Glomerular endothelial cell (primary cell): ENCODE results near the gene DMBX1. TPM values are rescaled to one million over a fixed set of nuclear protein-coding genes. Genes with fewer than 3 reads are reported as not detected.

ENCODE experiments used
- DNase-seq: peaks from one replicate; pipeline ENCODE4 v3.0.0-alpha.2; 2011; ENCODE audit warnings: low read depth, low spot score; ENCODE audit errors: extremely low read depth
- total RNA-seq: library from RNA; depleted of rRNA; stranded (reverse); fragments of >200 nt; gene quantifications from 2 replicates; pipeline ENCODE4 v1.2.3, GENCODE V29; 2015

The DMBX1 gene
- total RNA-seq, 1 donor from 2014 or later: not detected

DNA sequence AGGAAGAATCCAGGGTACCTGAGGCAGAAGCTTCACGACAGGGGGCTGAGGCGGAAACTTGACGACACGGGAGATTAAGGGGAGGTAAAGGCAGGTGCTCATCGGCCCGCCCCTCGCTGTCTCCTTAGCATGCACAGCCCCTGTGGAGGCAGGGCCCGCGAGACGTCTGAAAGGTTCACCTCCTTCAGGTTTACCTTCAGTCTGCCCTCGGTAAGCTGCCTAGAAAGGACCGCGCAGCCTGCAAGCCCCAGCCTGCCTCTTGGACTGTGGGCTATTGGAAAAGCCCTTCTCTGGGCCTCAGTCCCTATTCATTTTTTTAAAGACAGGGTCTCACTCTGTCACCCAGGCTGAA is 33.3 kb downstream of the DMBX1 start:
- DNase-seq: no peak

- DNase-seq: no peak
These were observed 34.1 kb downstream of the DMBX1 start for GRCh38 chr1:46523496-46524353.

- no peak for DNase-seq
These were observed 35.2 kb downstream of the DMBX1 start for GRCh38 chr1:46524843-46525242.

DNA sequence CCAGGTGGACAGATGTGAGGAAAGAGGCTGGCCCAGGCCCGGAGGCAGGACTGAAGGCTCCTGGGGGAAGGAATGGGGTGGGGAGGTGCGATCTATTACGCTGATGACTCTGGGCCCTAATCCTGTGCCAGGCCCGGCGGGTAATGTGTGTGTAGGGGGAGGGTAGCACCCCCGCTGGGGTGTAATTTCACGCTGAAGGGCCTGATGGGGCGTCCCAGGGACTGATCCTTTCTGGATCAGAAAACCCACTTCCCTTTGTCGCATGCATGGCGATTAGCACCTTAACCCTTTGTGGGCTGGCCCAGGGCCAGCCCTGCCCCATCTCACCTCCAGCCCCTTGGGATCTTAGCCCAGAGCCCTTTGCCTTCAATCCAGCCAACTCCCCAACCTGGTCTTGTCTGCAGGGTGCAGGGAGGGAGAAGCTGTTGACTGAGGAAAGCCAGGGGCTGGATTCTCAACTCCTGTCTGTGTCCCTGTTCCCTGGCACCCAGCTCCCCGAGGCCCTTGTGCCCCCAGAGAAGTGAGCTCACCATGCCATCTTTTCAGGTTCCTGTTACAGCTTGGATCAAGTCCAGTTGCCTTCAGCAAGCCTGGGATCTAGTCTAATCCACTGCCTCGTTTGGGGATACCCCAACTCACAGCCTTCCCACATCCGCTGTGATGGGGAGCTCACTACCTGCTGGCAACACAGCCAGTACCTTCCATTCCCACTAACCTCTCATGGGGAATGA is 35.8 kb downstream of the DMBX1 start:
- DNase-seq: no peak

DNA sequence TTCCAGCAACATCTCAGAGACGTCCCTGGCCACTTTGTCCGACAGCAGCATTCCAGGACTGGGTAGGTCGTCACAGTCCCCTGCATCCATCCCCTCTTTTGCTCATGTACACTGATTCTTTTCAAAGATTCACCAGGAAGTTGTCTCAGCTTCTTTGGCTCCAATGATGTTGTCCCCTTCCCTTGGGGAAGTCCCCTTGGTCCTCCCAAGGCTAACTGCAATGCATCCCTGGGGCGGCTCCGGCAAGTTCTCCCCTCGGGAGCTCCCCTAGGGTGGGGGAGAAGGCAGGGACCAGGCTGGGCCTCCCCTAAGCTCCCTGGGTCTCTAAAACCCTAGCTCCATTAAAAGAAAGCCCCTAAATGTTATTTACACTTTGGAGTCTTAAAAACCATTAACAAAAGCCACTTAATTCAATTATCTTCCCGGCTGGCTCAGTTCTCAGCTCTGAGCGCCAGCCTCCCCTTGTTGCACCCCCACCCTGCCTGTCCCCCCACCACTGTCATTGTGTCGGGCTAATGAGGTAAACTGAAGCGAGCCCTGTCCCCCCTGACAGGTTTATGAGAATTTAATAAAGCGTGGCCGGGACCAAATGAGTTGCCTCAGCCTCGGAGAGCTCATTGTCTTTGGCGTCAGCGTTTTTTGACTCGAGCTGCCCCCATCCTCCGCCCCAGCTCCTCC is 36.5 kb downstream of the DMBX1 start:
- no peak for DNase-seq

DNA sequence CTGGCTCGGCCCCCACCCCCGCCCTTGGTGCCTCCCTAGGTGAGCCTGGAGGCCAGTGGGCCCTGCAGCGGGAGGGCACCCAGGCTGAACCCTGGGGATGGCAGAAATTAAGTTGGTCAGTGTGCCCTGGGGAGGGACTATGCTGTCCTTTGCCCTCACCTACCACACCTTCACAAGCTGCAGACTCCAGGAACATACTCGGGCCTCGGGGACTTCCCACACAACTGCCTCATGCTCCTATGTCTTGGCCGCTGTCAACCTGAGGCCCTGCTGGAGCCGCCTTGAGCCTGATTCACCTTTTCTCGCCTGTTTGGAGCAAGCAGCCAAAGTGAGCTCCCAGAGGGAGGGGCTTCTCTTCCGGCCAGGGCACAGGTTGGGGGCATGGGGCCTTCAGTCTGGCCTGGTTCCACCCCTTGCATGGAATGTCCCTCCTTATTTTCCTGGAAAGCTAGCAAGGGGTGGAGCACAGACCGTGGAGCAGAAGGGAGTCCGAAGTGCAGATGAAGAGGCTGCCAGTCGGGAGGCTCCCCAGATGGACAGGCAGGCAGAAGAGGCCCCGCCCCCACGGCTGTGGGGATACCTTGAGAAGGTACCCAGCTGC is 37.2 kb downstream of the DMBX1 start:
- DNase-seq: no peak

DNA sequence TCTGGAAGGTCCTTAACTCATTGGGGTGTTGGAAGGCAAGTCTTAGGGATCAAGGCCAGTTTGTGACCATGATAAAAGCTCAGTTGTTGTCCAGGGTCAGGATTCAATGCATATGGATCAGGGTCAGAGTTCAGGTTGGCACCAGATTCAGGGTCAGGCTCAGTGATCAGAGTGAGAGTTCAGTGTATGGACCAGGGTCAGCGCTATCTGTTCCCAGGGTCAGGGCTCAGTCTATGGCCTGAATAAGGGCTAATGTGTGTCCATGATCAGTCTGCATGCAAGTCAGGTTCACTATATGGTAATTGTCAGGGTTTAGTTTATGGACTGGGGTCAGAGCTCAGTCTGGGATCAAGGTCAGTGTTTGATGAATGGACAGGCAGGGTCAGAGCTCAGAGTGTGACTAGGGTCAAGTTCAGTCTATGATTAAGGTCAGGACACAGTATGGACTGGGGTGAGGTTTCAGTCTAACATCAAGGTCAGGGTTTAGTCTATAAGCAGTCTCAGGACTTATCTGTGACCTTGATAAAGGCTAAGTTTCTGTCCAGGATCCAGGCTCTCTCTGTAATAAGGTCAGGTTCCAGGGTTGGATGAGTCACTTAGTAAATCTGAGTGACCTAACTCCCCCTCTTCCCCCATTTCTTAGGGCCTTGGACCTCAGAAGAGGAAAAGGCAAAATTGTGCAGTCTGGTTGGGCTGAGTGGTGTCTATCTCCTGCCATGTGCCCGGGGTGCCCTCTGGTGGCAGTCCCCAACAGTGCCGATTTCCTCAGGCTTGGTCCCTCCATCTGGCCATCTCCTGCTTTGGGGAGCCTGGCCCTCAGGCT is 38.0 kb downstream of the DMBX1 start:
- no peak for DNase-seq

GRCh38 chr1:46528297-46528955 is 38.8 kb downstream of the DMBX1 start:
- DNase-seq: no peak

DNA sequence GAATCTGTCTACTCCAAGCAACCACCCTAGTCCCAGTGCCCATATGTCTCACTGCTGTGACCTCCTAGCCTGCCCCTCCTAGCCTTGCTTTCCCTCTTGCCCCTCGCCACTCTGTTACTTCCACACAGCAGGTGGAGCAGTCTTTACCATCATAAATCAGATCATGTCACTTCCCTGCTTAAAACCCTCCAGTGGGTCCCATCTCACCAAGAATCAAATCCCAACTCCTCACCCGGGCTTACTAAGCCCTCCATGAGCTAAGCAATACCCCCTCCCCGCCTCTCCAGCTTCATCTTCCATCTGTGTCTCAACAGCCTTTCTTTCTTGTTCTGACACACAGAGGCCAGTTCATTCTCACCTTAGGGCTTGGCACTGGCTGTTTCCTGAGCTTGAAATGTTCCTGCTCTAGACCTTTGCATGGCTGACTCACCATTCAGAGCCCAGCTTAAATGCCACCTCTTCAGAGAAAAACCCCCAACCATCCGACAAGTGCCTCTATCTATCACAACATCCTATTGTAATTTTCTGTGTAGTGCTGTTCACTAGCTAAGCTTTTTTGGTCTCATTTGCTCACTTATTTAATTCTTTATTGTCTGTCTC is 39.5 kb downstream of the DMBX1 start:
- DNase-seq: no peak

GRCh38 chr1:46530311-46530710 is 40.7 kb downstream of the DMBX1 start:
- no peak for DNase-seq

- no peak for DNase-seq
These were observed 41.3 kb downstream of the DMBX1 start for GRCh38 chr1:46530791-46531409.

- no peak for DNase-seq
These were observed 42.5 kb downstream of the DMBX1 start for GRCh38 chr1:46532095-46532494.

DNA sequence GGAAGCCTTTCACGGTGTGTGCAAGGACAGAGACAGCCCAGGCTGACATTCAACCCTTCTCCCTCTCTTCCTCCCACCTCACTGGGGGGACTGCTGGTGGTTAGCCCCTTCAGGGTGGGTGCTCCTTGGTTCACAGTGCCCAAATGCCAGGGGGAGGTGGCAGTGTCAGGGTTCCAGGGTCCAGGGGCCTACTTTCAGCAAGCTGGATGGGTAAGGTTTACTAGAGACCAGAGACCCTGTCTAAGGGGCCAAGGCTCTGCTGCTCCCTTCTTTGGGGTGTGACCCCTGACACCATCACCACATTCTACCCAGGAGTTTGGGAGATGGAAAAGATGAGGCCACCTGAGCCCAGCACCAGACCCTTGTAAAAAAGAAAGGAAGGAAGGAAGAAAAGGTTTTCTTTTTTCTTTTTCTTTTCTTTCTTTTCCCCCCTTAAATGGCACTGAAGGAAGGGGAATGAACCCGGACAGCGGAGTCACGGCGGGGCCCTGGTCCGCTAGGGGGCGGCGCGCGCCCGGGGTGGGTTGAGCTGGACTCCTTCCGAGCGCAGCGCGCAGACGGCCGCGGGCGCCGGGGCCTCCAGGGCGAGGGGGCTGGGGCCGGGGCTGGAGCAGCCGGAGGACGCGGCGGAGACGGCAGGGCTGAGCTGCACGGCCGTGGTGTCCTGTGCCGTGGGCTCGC is 43.0 kb downstream of the DMBX1 start:
- no peak for DNase-seq

- no peak for DNase-seq
These were observed 43.7 kb downstream of the DMBX1 start for GRCh38 chr1:46533179-46533864.

DNA sequence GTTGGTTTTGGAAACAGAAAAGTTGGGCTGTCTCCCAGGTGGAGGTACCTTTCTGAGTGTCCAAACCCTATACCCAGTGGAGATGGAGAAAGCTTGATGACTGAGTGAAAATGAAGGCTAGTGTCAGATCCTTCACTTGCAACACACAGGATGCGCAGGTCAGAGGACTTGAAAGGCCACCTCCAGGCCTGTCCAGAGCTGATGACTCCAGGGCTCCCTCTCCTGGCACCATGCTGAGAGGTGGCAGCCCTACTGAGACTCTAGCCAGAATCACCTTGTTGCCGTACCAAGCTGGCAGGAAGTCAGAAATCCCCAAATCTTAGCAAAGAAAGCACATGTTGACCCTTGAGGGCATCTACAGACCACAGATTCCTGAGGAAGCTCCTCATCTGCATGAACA is 45.4 kb downstream of the DMBX1 start:
- DNase-seq: no peak

DNA sequence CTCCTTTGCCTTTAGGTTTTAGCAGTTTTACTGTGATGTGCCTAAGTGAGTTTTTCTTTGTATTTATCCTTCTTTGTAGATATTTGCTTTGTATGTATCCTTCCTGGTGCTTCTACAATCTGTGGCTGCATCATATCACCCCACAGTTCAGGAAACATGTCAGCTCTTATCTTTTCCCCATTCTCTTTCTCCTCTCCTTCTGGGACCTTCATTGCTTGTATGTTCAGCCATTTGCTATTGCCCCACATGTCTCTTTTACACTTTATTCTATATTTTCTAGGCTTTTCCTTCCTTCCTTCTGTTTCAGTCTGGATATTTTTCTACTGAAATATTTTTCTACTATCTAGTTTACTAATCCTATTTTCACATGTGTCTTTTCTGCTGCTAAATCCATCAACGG is 46.9 kb downstream of the DMBX1 start:
- DNase-seq: no peak

- DNase-seq: no peak
These were observed 48.0 kb downstream of the DMBX1 start for GRCh38 chr1:46537651-46538050.

- DNase-seq: no peak
These were observed 48.5 kb downstream of the DMBX1 start for GRCh38 chr1:46538147-46538546.
